B cell (primary cell): Measurements from ENCODE around the gene CLDN6. TPM values are rescaled to one million over a fixed set of nuclear protein-coding genes. Genes with fewer than 3 reads are reported as not detected.

Experiments used
- ATAC-seq: fragments of 200-7000 bp; cut with Tn5 transposase; one replicate; pipeline ENCODE4 v1.10.0; 2021; ENCODE audit warnings: low read depth, mild to moderate bottlenecking, moderate number of reproducible peaks, moderate library complexity
- CTCF ChIA-PET: fragments of 350-600 bp; sonication (Branson Sonifier 250); formaldehyde crosslinking; loops from one replicate; lab custom pipeline; 2021; ENCODE audit warnings: antibody characterized with exemption, inconsistent platforms; lab: Charles Lee
- POLR2A ChIA-PET: fragments of 350-600 bp; sonication (Branson Sonifier 250); formaldehyde crosslinking; loops from one replicate; lab custom pipeline; 2021; ENCODE audit warnings: antibody characterized with exemption; lab: Charles Lee
- DNase-seq: peaks from one replicate; pipeline ENCODE4 v3.0.0; 2013
- H2AFZ ChIP-seq: 2 replicates; pipeline ENCODE4 v1.6.1; 2012; ENCODE audit warnings: mild to moderate bottlenecking, low read depth, low read length; ENCODE audit not compliant: insufficient read depth, poor library complexity, severe bottlenecking
- H3K27ac ChIP-seq, 2 donors: 1 replicate in 1 of 2; 2 replicates in 1 of 2; pipeline ENCODE4 v1.5.1; 2012 to 2013; ENCODE audit warnings: low read length in 2 of 2, mild to moderate bottlenecking in 2 of 2, moderate library complexity in 1 of 2
- H3K27me3 ChIP-seq, 4 experiments: fragments of 200-600 bp in 1 of 4; sonication (generic) in 1 of 4; replicated peaks in 1 of 4; 1 replicate in 2 of 4; 2 replicates in 2 of 4; pipeline versions ENCODE4 v1.6.1 to v1.7.0; 2013 to 2016; ENCODE audit warnings: low read length in 3 of 4, mild to moderate bottlenecking in 2 of 4, mixed read lengths in 1 of 4, moderate library complexity in 1 of 4; ENCODE audit not compliant: insufficient read depth in 4 of 4, control insufficient read depth in 3 of 4; ENCODE audit errors: control extremely low read depth in 1 of 4
- H3K36me3 ChIP-seq, 2 experiments: replicated peaks in 1 of 2; 1 replicate in 1 of 2; 2 replicates in 1 of 2; pipeline versions ENCODE4 v1.6.1 to v1.7.1; 2013; ENCODE audit warnings: low read length in 1 of 2; ENCODE audit not compliant: insufficient read depth in 2 of 2, control insufficient read depth in 1 of 2; ENCODE audit errors: control extremely low read depth in 1 of 2, extremely low read depth in 1 of 2
- H3K4me1 ChIP-seq, 2 donors: fragments of 200-600 bp in 1 of 2; sonication (generic) in 1 of 2; 1 replicate in 1 of 2; 2 replicates in 1 of 2; pipeline versions ENCODE4 v1.5.1 to v1.6.1; 2013 to 2017; ENCODE audit warnings: low read length in 2 of 2; ENCODE audit not compliant: control insufficient read depth in 2 of 2, insufficient read depth in 2 of 2
- H3K4me2 ChIP-seq: replicated peaks from 2 replicates; pipeline ENCODE3; 2012; ENCODE audit warnings: mild to moderate bottlenecking, low read depth, low read length; ENCODE audit not compliant: poor library complexity, severe bottlenecking
- H3K4me3 ChIP-seq, 5 experiments: fragments of 200-600 bp in 1 of 5; sonication (generic) in 1 of 5; 1 replicate in 3 of 5; 2 replicates in 2 of 5; pipeline versions ENCODE4 v1.5.1 to v1.7.0; 2011 to 2016; ENCODE audit warnings: low read length in 4 of 5, mild to moderate bottlenecking in 4 of 5, low read depth in 2 of 5, control low read depth in 1 of 5, moderate library complexity in 1 of 5; ENCODE audit not compliant: insufficient read depth in 1 of 5; ENCODE audit errors: control extremely low read depth in 1 of 5, extremely low read depth in 1 of 5
- H3K79me2 ChIP-seq: fragments of 200-600 bp; sonication (generic); one replicate; pipeline ENCODE4 v1.6.0; 2016; ENCODE audit warnings: low read length; ENCODE audit not compliant: control insufficient read depth, insufficient read depth
- H3K9ac ChIP-seq: fragments of 200-600 bp; sonication (generic); 2 replicates; pipeline ENCODE4 v1.6.1; 2017; ENCODE audit warnings: mild to moderate bottlenecking, low read length, moderate library complexity
- H3K9me3 ChIP-seq, 3 donors: one replicate each; pipeline versions ENCODE4 v1.6.1 to v1.7.1; 2013; ENCODE audit warnings: low read length in 2 of 3; ENCODE audit not compliant: control insufficient read depth in 2 of 3, insufficient read depth in 1 of 3; ENCODE audit errors: control extremely low read depth in 1 of 3
- H4K20me1 ChIP-seq: 2 replicates; pipeline ENCODE4 v1.6.0; 2012; ENCODE audit warnings: mild to moderate bottlenecking, low read length; ENCODE audit not compliant: insufficient read depth, control insufficient read depth, poor library complexity, severe bottlenecking
- H3K27ac Mint-ChIP-seq: one replicate; pipeline ENCODE4 v1.8.0; 2021; ENCODE audit warnings: mixed read lengths
- H3K27me3 Mint-ChIP-seq: one replicate; pipeline ENCODE4 v1.8.0; 2021; ENCODE audit warnings: mixed read lengths
- H3K4me1 Mint-ChIP-seq: one replicate; pipeline ENCODE4 v1.8.0; 2021; ENCODE audit warnings: mixed read lengths
- H3K4me3 Mint-ChIP-seq: one replicate; pipeline ENCODE4 v1.8.0; 2021; ENCODE audit warnings: mixed read lengths
- H3K9me3 Mint-ChIP-seq: one replicate; pipeline ENCODE4 v1.8.0; 2022; ENCODE audit warnings: mixed read lengths; ENCODE audit not compliant: insufficient read depth
- CTCF ChIP-seq: fragments of 200-600 bp; IDR thresholded peaks from one replicate; pipeline ENCODE4 v1.8.0; 2022; ENCODE audit warnings: antibody characterized with exemption, mild to moderate bottlenecking
- EZH2 ChIP-seq: IDR thresholded peaks from 2 replicates; pipeline ENCODE4 v1.6.1; 2012; ENCODE audit warnings: borderline replicate concordance, low read depth, mild to moderate bottlenecking, moderate library complexity, low read length; ENCODE audit not compliant: insufficient read depth, poor library complexity, severe bottlenecking
- WGBS: methylation state at CpG from one replicate; pipeline ENCODE4 v1.1.5; 2013; ENCODE audit warnings: missing lambda C conversion rate; ENCODE audit not compliant: insufficient coverage; 5-methylcytosine and 5-hydroxymethylcytosine counted together
- intact Hi-C: fragments of 100-400 bp; cut with micrococcal nuclease; formaldehyde crosslinking; loops from one replicate; pipeline ENCODE4 v1.10.0; 2022
- polyA plus RNA-seq: library from polyadenylated mRNA; depleted of rRNA; stranded (reverse); fragments of >200 nt; gene quantifications from 2 replicates; pipeline ENCODE4 v1.2.3, GENCODE V29; 2012
- total RNA-seq, 2 donors: library from RNA; stranded (reverse); fragments of 120-200 nt in 1 of 2; gene quantifications; 1 replicate in 1 of 2; 2 replicates in 1 of 2; pipeline versions ENCODE4 v1.2.3 to v1.2.4, GENCODE V29; 2013 to 2022

Gene CLDN6
- total and polyA plus RNA-seq, 2 donors (not counting 1 experiment from before 2014, with no cell fraction given): not detected

GRCh38 chr16:3060339-3061127 is 42.5 kb upstream of the CLDN6 start:
- peak overlapping the region; percentile 98 for H2AFZ ChIP-seq

More at GRCh38 chr16:3060339-3061127, 42.5 kb upstream of the CLDN6 start:
- Histone ChIP-seq H3K4me2 (no peak overlapping the region), H3K36me3 (no peaks in the 10 kb centered on the region), H3K4me3 (no peak overlapping the region), H3K79me2 (no peaks in the 10 kb centered on the region), H4K20me1 (no peaks in the 10 kb centered on the region), H3K9me3 (no peaks in the 10 kb centered on the region), H3K27me3 (peaks cover 0 to 6% (median 0%) of the 10 kb centered on the region in 4 experiments), H3K9ac (no peak overlapping the region), H3K27ac (no peak overlapping the region), H3K4me1 (peaks cover 11 to 14% of the 10 kb centered on the region in 2 donors)
- peaks cover 11% of the 10 kb centered on the region for H3K4me1 Mint-ChIP-seq
- intact Hi-C loops: no loop called here
- no peak for DNase-seq
- ChIA-PET POLR2A (interaction anchor here (1.3 kb wide), 1 partner anchor 98 kb away, joined by 3 read pairs; no protein-coding TSS in a partner anchor), CTCF (interaction anchor here (0.9 to 6.5 kb wide), 13 partner anchors 16 to 397 kb away, joined by 3 to 140 read pairs (median 8); partner anchors contain the start of genes HCFC1R1, THOC6, ZNF213 and ZSCAN10)
- ATAC-seq: no peak
- H3K27me3 Mint-ChIP-seq: no peaks in the 10 kb centered on the region
- 100% methylated on average over 4 of the region's 14 CpGs for WGBS
- H3K4me3 Mint-ChIP-seq: peak overlapping the region; percentile 87
- TF ChIP-seq EZH2 (no peak), CTCF (no peak)
- no peaks in the 10 kb centered on the region for H3K9me3 Mint-ChIP-seq
- peak overlapping the region; percentile 65 for H3K27ac Mint-ChIP-seq
